ENCODE measurements around the gene DRG2.
A peak's percentile ranks its signal among the peaks of the same experiment; 100 is the strongest.

The DRG2 gene

DNA sequence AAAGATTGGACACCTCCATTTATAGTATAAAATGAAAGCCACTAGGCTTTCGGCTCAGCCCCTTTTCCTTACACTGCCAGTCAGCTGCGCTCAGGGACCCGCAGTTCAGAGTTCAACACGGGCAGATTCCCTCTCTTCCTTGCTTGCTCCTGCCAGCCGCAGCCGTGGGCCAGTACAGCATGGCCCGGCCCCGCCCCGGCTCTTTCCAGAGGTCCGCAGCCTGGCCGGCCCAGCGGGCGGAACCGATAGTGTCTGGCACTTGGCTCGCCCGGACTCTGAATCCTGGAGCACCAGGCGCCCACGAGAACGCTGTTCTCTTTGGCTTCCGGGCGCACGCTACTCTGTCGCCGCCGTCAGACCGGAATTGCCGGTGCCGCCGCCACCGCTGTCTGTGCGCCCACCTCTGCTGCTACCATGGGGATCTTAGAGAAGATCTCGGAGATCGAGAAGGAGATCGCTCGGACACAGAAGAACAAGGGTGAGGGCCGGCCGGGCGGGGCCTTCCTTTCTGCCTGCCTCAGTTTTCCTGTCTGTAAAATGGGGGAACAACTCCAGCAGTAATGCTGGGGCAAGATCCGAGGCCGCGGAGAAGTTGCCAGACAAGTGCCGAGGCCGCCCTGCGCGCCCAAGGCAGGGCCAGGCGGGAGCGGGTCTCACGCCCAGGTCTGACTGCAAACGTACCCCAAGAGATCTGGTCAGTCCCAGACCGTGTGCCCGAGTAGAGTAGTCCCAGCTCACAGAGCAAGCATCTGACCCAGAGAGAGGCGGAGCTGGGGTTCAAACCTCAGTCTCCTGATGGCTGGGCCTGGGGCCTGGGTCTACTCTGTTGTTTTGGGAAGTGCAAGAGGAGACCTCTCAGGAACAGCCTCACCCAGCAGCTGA, at the start of gene DRG2:
Gene DRG2, plus strand, starts transcription at position 339 of the 882 bp plus-strand sequence. Its CDS starts 76 bp downstream, at position 415.
- intact Hi-C loops (cut with DNase I) = loop anchor here (5.0 to 10.0 kb wide), 2 partner anchors 53 to 94 kb away; partner anchors contain the start of genes ALKBH5, ATPAF2 and GID4
- peak; percentile 84 to 98 (median 90) for DNase-seq

GRCh38 chr17:18038149-18038850, 49.4 kb upstream of the DRG2 start:
- peak in 1 of 10 donors; percentile 51 for DNase-seq
- intact Hi-C loops (cut with DNase I) = loop anchor here (10.0 kb wide), 2 partner anchors 47 to 153 kb away; partner anchors contain the start of gene DRG2

GRCh38 chr17:18038861-18039534, 48.8 kb upstream of the DRG2 start, which contains the start of the genes ATPAF2 and GID4:
ATPAF2 (minus strand) TSS chr17:18039168; CDS start chr17:18039013, 155 bp downstream.
GID4 (plus strand) TSS chr17:18039408; CDS start chr17:18039465, 57 bp downstream.
- intact Hi-C loops (cut with DNase I) = loop anchor here (1.0 to 10.0 kb wide), 3 partner anchors 46 to 154 kb away; partner anchors contain the start of genes DRC3, DRG2 and TOM1L2
- peak; percentile 98 to 100 (median 100) for DNase-seq

DNA sequence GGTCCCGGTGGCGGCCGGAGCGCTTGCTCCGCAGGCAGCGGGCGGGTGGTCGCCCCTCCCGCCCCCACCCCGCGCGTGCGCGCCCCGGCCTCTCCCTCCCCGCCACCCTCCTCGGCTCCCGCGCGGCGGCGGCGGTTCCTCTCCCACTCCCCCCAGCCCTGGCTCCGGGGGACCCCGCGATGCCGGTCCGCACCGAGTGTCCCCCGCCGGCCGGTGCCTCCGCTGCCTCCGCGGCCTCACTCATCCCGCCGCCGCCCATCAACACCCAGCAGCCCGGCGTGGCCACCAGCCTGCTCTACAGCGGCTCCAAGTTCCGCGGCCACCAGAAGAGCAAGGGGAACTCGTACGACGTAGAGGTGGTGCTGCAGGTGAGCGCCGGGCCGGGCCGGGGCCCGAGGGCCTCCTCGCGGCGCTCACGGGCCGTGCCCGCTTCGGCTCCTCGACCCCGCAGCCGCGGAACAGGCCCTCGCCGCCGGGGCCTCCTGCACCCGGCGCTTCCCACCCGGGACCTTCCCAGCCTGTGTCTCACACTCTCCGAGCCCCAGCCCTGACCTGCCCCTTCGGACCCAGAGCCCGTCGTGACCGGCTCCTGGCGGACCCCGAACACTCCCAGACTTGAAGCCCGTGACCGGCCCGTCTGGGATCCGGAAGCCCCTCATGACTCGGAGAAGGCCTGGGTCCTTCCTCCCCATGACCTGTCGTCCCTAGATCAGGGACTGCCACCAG, 48.0 kb upstream of the DRG2 start:
- peak in 4 of 10 donors; percentile 74 to 91 (median 80) for DNase-seq
- intact Hi-C loops (cut with DNase I) = loop anchor here (1.0 to 10.0 kb wide), 3 partner anchors 45 to 155 kb away; partner anchors contain the start of genes DRC3, DRG2 and TOM1L2

GRCh38 chr17:18040261-18040858, 47.4 kb upstream of the DRG2 start:
- intact Hi-C loops (cut with DNase I) = no loop called here

DNA sequence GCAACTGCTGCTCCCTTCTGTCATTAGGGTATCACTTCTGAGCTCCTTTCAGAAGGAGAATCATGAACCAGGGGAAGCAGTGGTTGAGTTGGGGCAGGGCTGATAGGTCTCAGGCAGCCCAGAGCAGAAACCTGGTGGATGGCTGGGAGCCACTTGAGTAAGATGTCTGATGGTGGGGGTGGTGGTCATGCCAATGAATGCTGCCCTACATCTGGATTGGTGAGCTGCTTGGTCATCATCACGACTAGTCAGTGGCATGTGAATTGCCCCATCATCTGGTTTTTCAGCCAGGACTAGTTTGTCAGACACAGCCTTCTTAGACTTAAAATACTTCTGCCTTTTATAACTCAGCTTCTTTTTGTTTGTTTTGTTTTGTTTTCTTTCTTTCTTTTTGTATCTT, 46.0 kb upstream of the DRG2 start:
- intact Hi-C loops (cut with DNase I) = no loop called here

More at GRCh38 chr17:18040261-18040858, 47.4 kb upstream of the DRG2 start:
- DNase-seq = peak in 1 of 10 donors; percentile 47

GRCh38 chr17:18042983-18043382, 44.8 kb upstream of the DRG2 start:
- intact Hi-C loops (cut with DNase I) = no loop called here
- peak in 1 of 10 donors; percentile 9 for DNase-seq

More for the DNA sequence above, 46.0 kb upstream of the DRG2 start:
- peak in 1 of 10 donors; percentile 28 for DNase-seq

- DNase-seq = no peak
- intact Hi-C loops (cut with DNase I) = no loop called here
Measured at GRCh38 chr17:18043491-18043890, 44.3 kb upstream of the DRG2 start.

GRCh38 chr17:18044609-18045008, 43.1 kb upstream of the DRG2 start:
- no peak for DNase-seq
- intact Hi-C loops (cut with DNase I) = no loop called here

GRCh38 chr17:18045691-18046350, 41.9 kb upstream of the DRG2 start:
- intact Hi-C loops (cut with DNase I) = no loop called here
- peak in 1 of 10 donors; percentile 46 for DNase-seq

DNA sequence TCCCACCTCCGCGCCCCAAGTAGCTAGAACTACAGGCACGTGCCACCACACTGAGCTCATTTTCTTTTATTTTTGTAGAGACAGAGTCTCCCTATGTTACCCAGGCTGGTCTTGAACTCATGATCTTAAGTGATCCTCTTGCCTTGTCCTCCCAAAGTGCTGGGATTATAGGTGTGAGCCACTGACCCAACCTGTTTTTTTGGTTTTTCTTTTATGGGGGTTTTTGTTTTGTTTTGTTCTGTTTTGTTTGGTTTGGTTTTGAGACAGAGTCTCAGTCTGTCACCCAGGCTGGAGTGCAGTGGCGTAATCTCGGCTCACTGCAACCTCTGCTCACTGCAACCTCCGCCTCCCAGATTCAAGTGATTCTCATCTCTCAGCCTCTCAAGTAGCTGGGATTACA, 32.2 kb upstream of the DRG2 start:
- intact Hi-C loops (cut with DNase I) = no loop called here
- DNase-seq = peak in 1 of 10 donors; percentile 3

- intact Hi-C loops (cut with DNase I) = no loop called here
- DNase-seq = peak in 1 of 10 donors; percentile 36
Measured at GRCh38 chr17:18056214-18056613, 31.5 kb upstream of the DRG2 start.

DNA sequence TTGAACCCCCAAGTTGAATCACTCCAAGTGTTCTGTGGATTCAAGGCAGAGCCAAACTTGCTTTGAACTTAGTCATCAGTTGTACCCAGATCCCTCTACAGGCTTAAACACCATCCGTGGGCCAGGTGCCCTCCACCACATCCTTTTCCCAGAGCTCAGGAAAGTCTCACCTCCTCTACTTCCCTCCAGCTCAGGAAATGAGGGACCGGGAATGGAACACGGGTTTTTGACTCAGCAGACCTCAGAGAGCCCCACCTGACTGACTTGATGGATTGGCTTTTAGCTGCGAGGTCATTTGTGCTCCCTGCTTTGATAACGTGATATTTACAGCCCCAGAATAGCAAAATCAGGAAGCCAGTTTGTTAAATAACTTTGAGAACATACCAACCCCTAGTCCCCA, 28.5 kb upstream of the DRG2 start:
- peak in 1 of 10 donors; percentile 12 for DNase-seq
- intact Hi-C loops (cut with DNase I) = no loop called here

DNA sequence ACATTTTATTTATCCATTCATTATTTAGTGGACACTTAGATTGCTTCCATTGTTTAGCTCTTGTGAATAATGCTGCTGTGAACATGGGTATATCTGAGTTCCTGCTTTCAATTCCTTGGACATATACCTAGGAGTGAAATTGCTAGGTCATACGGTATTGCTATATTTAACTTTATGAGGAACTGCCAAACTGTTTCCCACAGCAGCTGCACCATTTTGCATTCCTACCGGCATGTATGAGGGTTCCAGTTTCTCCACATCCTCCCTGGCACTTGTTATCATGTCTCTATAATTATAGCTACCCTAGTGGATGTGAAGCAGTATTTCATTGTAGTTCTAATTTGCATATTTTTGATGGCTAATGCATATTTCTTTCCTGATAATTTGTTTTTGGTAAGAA, 23.7 kb upstream of the DRG2 start:
- intact Hi-C loops (cut with DNase I) = no loop called here
- DNase-seq = no peak

DNA sequence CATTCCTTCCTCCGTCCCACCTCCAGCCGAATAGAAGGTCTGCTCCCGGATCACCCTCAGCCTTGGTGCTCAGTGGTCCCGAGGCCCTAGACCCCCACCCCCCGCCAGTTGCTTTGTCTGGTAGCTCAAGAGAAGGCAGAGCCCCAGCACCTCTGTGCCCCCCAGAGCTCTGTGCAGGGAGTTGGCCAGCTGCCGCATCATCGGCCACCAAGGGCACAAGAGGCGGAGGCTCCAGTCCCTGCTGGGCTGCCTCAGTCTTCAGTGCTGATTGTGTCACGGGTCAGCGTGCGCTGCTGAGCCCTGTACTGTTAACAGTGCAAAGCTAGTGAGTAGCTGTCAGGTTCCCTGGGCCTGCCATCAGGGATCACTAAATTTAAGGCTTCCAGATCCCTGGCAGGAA, 22.2 kb upstream of the DRG2 start:
- intact Hi-C loops (cut with DNase I) = no loop called here
- DNase-seq = peak in 1 of 10 donors; percentile 64

GRCh38 chr17:18066866-18067265, 20.9 kb upstream of the DRG2 start:
- intact Hi-C loops (cut with DNase I) = no loop called here
- DNase-seq = peak in 1 of 10 donors; percentile 27

- intact Hi-C loops (cut with DNase I) = no loop called here
- DNase-seq = peak in 1 of 10 donors; percentile 6
Measured at GRCh38 chr17:18069101-18069500, 18.6 kb upstream of the DRG2 start.

- intact Hi-C loops (cut with DNase I) = no loop called here
- DNase-seq = peak in 1 of 10 donors; percentile 52
Measured at GRCh38 chr17:18070861-18071340, 16.8 kb upstream of the DRG2 start.
